B cell (primary cell): ENCODE data around the gene C1QTNF7. TPM values are rescaled to one million over a fixed set of nuclear protein-coding genes. Genes with fewer than 3 reads are reported as not detected.
A peak's percentile ranks its signal among the peaks of the same experiment; 100 is the strongest.

ENCODE experiments used
- ATAC-seq: fragments of 200-7000 bp; cut with Tn5 transposase; one replicate; pipeline ENCODE4 v1.10.0; 2021; ENCODE audit warnings: low read depth, mild to moderate bottlenecking, moderate number of reproducible peaks, moderate library complexity
- CTCF ChIA-PET: fragments of 350-600 bp; sonication (Branson Sonifier 250); formaldehyde crosslinking; loops from one replicate; lab custom pipeline; 2021; ENCODE audit warnings: antibody characterized with exemption, inconsistent platforms; lab: Charles Lee
- POLR2A ChIA-PET: fragments of 350-600 bp; sonication (Branson Sonifier 250); formaldehyde crosslinking; loops from one replicate; lab custom pipeline; 2021; ENCODE audit warnings: antibody characterized with exemption; lab: Charles Lee
- DNase-seq: peaks from one replicate; pipeline ENCODE4 v3.0.0; 2013
- H2AFZ ChIP-seq: 2 replicates; pipeline ENCODE4 v1.6.1; 2012; ENCODE audit warnings: mild to moderate bottlenecking, low read depth, low read length; ENCODE audit not compliant: insufficient read depth, poor library complexity, severe bottlenecking
- H3K27ac ChIP-seq, 2 donors: 1 replicate in 1 of 2; 2 replicates in 1 of 2; pipeline ENCODE4 v1.5.1; 2012 to 2013; ENCODE audit warnings: low read length in 2 of 2, mild to moderate bottlenecking in 2 of 2, moderate library complexity in 1 of 2
- H3K27me3 ChIP-seq, 4 experiments: fragments of 200-600 bp in 1 of 4; sonication (generic) in 1 of 4; replicated peaks in 1 of 4; 1 replicate in 2 of 4; 2 replicates in 2 of 4; pipeline versions ENCODE4 v1.6.1 to v1.7.0; 2013 to 2016; ENCODE audit warnings: low read length in 3 of 4, mild to moderate bottlenecking in 2 of 4, mixed read lengths in 1 of 4, moderate library complexity in 1 of 4; ENCODE audit not compliant: insufficient read depth in 4 of 4, control insufficient read depth in 3 of 4; ENCODE audit errors: control extremely low read depth in 1 of 4
- H3K36me3 ChIP-seq, 2 experiments: replicated peaks in 1 of 2; 1 replicate in 1 of 2; 2 replicates in 1 of 2; pipeline versions ENCODE4 v1.6.1 to v1.7.1; 2013; ENCODE audit warnings: low read length in 1 of 2; ENCODE audit not compliant: insufficient read depth in 2 of 2, control insufficient read depth in 1 of 2; ENCODE audit errors: control extremely low read depth in 1 of 2, extremely low read depth in 1 of 2
- H3K4me1 ChIP-seq, 2 donors: fragments of 200-600 bp in 1 of 2; sonication (generic) in 1 of 2; 1 replicate in 1 of 2; 2 replicates in 1 of 2; pipeline versions ENCODE4 v1.5.1 to v1.6.1; 2013 to 2017; ENCODE audit warnings: low read length in 2 of 2; ENCODE audit not compliant: control insufficient read depth in 2 of 2, insufficient read depth in 2 of 2
- H3K4me2 ChIP-seq: replicated peaks from 2 replicates; pipeline ENCODE3; 2012; ENCODE audit warnings: mild to moderate bottlenecking, low read depth, low read length; ENCODE audit not compliant: poor library complexity, severe bottlenecking
- H3K4me3 ChIP-seq, 5 experiments: fragments of 200-600 bp in 1 of 5; sonication (generic) in 1 of 5; 1 replicate in 3 of 5; 2 replicates in 2 of 5; pipeline versions ENCODE4 v1.5.1 to v1.7.0; 2011 to 2016; ENCODE audit warnings: low read length in 4 of 5, mild to moderate bottlenecking in 4 of 5, low read depth in 2 of 5, control low read depth in 1 of 5, moderate library complexity in 1 of 5; ENCODE audit not compliant: insufficient read depth in 1 of 5; ENCODE audit errors: control extremely low read depth in 1 of 5, extremely low read depth in 1 of 5
- H3K79me2 ChIP-seq: fragments of 200-600 bp; sonication (generic); one replicate; pipeline ENCODE4 v1.6.0; 2016; ENCODE audit warnings: low read length; ENCODE audit not compliant: control insufficient read depth, insufficient read depth
- H3K9ac ChIP-seq: fragments of 200-600 bp; sonication (generic); 2 replicates; pipeline ENCODE4 v1.6.1; 2017; ENCODE audit warnings: mild to moderate bottlenecking, low read length, moderate library complexity
- H3K9me3 ChIP-seq, 3 donors: one replicate each; pipeline versions ENCODE4 v1.6.1 to v1.7.1; 2013; ENCODE audit warnings: low read length in 2 of 3; ENCODE audit not compliant: control insufficient read depth in 2 of 3, insufficient read depth in 1 of 3; ENCODE audit errors: control extremely low read depth in 1 of 3
- H4K20me1 ChIP-seq: 2 replicates; pipeline ENCODE4 v1.6.0; 2012; ENCODE audit warnings: mild to moderate bottlenecking, low read length; ENCODE audit not compliant: insufficient read depth, control insufficient read depth, poor library complexity, severe bottlenecking
- H3K27ac Mint-ChIP-seq: one replicate; pipeline ENCODE4 v1.8.0; 2021; ENCODE audit warnings: mixed read lengths
- H3K27me3 Mint-ChIP-seq: one replicate; pipeline ENCODE4 v1.8.0; 2021; ENCODE audit warnings: mixed read lengths
- H3K4me1 Mint-ChIP-seq: one replicate; pipeline ENCODE4 v1.8.0; 2021; ENCODE audit warnings: mixed read lengths
- H3K4me3 Mint-ChIP-seq: one replicate; pipeline ENCODE4 v1.8.0; 2021; ENCODE audit warnings: mixed read lengths
- H3K9me3 Mint-ChIP-seq: one replicate; pipeline ENCODE4 v1.8.0; 2022; ENCODE audit warnings: mixed read lengths; ENCODE audit not compliant: insufficient read depth
- CTCF ChIP-seq: fragments of 200-600 bp; IDR thresholded peaks from one replicate; pipeline ENCODE4 v1.8.0; 2022; ENCODE audit warnings: antibody characterized with exemption, mild to moderate bottlenecking
- EZH2 ChIP-seq: IDR thresholded peaks from 2 replicates; pipeline ENCODE4 v1.6.1; 2012; ENCODE audit warnings: borderline replicate concordance, low read depth, mild to moderate bottlenecking, moderate library complexity, low read length; ENCODE audit not compliant: insufficient read depth, poor library complexity, severe bottlenecking
- WGBS: methylation state at CpG from one replicate; pipeline ENCODE4 v1.1.5; 2013; ENCODE audit warnings: missing lambda C conversion rate; ENCODE audit not compliant: insufficient coverage; 5-methylcytosine and 5-hydroxymethylcytosine counted together
- intact Hi-C: fragments of 100-400 bp; cut with micrococcal nuclease; formaldehyde crosslinking; loops from one replicate; pipeline ENCODE4 v1.10.0; 2022
- polyA plus RNA-seq: library from polyadenylated mRNA; depleted of rRNA; stranded (reverse); fragments of >200 nt; gene quantifications from 2 replicates; pipeline ENCODE4 v1.2.3, GENCODE V29; 2012
- total RNA-seq, 2 donors: library from RNA; stranded (reverse); fragments of 120-200 nt in 1 of 2; gene quantifications; 1 replicate in 1 of 2; 2 replicates in 1 of 2; pipeline versions ENCODE4 v1.2.3 to v1.2.4, GENCODE V29; 2013 to 2022

C1QTNF7 gene
- total and polyA plus RNA-seq, 2 donors (not counting 1 experiment from before 2014, with no cell fraction given) = not detected

GRCh38 chr4:15457406-15458201 lies 29.8 kb downstream of the C1QTNF7 start:
- peak overlapping the region; percentile 54 for H2AFZ ChIP-seq
- peaks cover 19% of the 10 kb centered on the region for H3K4me1 Mint-ChIP-seq
- peak overlapping the region in 1 of 2 donors; percentile 24 for H3K27ac ChIP-seq
- ATAC-seq (peak; percentile 99), DNase-seq (peak; percentile 83)
- intact Hi-C loops = loop anchor here (1.0 to 5.0 kb wide), 6 partner anchors 45 to 455 kb away; partner anchors contain the start of gene CPEB2
- peak overlapping the region; percentile 80 for H3K27ac Mint-ChIP-seq
- peak overlapping the region; percentile 69 for H3K4me2 ChIP-seq
- peaks cover 12% of the 10 kb centered on the region for H3K27me3 Mint-ChIP-seq
- ChIA-PET POLR2A (interaction anchor here (0.7 kb wide), 1 partner anchor 12 kb away, joined by 3 read pairs; the partner anchor contains the start of gene CC2D2A), CTCF (interaction anchor here (0.7 to 5.0 kb wide), 43 partner anchors 10 to 1803 kb away, joined by 3 to 78 read pairs (median 4); partner anchors contain the start of gene CC2D2A)
- peak overlapping the region; percentile 19 for H3K9ac ChIP-seq
- H3K9me3 Mint-ChIP-seq = no peaks in the 10 kb centered on the region
- no peaks in the 10 kb centered on the region for H4K20me1 ChIP-seq
- peak overlapping the region in 2 of 5 experiments; percentile 24 to 30 for H3K4me3 ChIP-seq
- WGBS = 0% methylated on average over 1 of the region's 7 CpGs
- no peaks in the 10 kb centered on the region for H3K27me3 ChIP-seq
- TF ChIP-seq CTCF (peak; percentile 88), EZH2 (no peak)
- peak overlapping the region; percentile 81 for H3K4me3 Mint-ChIP-seq
- H3K36me3 ChIP-seq = no peaks in the 10 kb centered on the region
- H3K9me3 ChIP-seq = no peaks in the 10 kb centered on the region
- H3K4me1 ChIP-seq = peaks cover 14 to 16% of the 10 kb centered on the region in 2 donors
- no peaks in the 10 kb centered on the region for H3K79me2 ChIP-seq

GRCh38 chr4:15458616-15459015 lies 30.8 kb downstream of the C1QTNF7 start:
- Histone ChIP-seq H3K4me2 (no peak overlapping the region), H3K9me3 (no peaks in the 10 kb centered on the region), H4K20me1 (no peaks in the 10 kb centered on the region), H3K4me3 (no peak overlapping the region), H2AFZ (no peak overlapping the region), H3K9ac (no peak overlapping the region), H3K79me2 (no peaks in the 10 kb centered on the region), H3K27ac (no peak overlapping the region), H3K4me1 (peaks cover 14 to 16% of the 10 kb centered on the region in 2 donors), H3K27me3 (no peaks in the 10 kb centered on the region), H3K36me3 (no peaks in the 10 kb centered on the region)
- H3K4me1 Mint-ChIP-seq = peaks cover 19% of the 10 kb centered on the region
- H3K4me3 Mint-ChIP-seq = no peak overlapping the region
- DNase-seq (no peak), ATAC-seq (no peak)
- intact Hi-C loops = loop anchor here (5.0 kb wide), 2 partner anchors 46 to 194 kb away; no protein-coding TSS in a partner anchor
- TF ChIP-seq CTCF (no peak), EZH2 (no peak)
- no peaks in the 10 kb centered on the region for H3K9me3 Mint-ChIP-seq
- no CpG with 5 or more reads among the region's 2 CpGs for WGBS
- peaks cover 12% of the 10 kb centered on the region for H3K27me3 Mint-ChIP-seq
- no peak overlapping the region for H3K27ac Mint-ChIP-seq
- POLR2A ChIA-PET = no interaction called here
- CTCF ChIA-PET = interaction anchor here (1.0 to 5.0 kb wide), 13 partner anchors 12 to 1802 kb away, joined by 3 to 78 read pairs (median 22); partner anchors contain the start of gene CC2D2A
